ENCODE results near the gene EHMT1. TPM values are rescaled to one million over a fixed set of nuclear protein-coding genes. Genes with fewer than 3 reads are reported as not detected.

EHMT1 gene
- total RNA-seq, 1 donor: 43.6 TPM

- H3K4me3 ChIP-seq (ENCODE audit: low read depth, low read length): no peak overlapping the region
- DNase-seq (ENCODE audit: low read depth): peak; percentile 87
- TF ChIP-seq, protein P1, sequence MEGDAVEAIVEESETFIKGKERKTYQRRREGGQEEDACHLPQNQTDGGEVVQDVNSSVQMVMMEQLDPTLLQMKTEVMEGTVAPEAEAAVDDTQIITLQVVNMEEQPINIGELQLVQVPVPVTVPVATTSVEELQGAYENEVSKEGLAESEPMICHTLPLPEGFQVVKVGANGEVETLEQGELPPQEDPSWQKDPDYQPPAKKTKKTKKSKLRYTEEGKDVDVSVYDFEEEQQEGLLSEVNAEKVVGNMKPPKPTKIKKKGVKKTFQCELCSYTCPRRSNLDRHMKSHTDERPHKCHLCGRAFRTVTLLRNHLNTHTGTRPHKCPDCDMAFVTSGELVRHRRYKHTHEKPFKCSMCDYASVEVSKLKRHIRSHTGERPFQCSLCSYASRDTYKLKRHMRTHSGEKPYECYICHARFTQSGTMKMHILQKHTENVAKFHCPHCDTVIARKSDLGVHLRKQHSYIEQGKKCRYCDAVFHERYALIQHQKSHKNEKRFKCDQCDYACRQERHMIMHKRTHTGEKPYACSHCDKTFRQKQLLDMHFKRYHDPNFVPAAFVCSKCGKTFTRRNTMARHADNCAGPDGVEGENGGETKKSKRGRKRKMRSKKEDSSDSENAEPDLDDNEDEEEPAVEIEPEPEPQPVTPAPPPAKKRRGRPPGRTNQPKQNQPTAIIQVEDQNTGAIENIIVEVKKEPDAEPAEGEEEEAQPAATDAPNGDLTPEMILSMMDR (IDR thresholded peaks at IDR 0.05; ENCODE audit: insufficient read depth, low read depth, low read length): peak; percentile 15
Observed at GRCh38 chr9:137685741-137686420, 67.1 kb downstream of the EHMT1 start.

- H3K4me3 ChIP-seq (ENCODE audit: low read depth, low read length): no peak overlapping the region
- TF ChIP-seq, protein P1 (IDR thresholded peaks at IDR 0.05; ENCODE audit: insufficient read depth, low read depth, low read length): no peak
- DNase-seq (ENCODE audit: low read depth): no peak
Observed at GRCh38 chr9:137688261-137688660, 69.5 kb downstream of the EHMT1 start.

DNA sequence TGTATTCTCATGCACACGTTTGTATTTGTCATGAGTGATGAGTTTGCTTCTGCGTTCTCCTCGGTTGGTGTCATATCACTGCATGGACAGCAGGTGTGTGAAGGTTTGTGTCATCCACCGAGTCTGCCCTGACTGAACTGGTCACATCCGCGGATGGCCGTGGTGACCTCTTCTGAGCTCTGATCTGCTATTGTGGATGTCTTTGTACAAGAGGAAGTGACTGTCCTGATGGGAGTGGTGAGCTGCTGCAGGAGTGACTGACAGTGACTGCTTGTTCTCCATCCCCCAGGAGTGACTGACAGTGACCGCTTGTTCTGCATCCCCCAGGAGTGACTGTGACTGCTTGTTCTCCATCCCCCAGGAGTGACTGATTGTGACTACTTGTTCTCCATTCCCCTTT, 69.9 kb downstream of the EHMT1 start:
- no peak for DNase-seq (ENCODE audit: low read depth)
- H3K4me3 ChIP-seq (ENCODE audit: low read depth, low read length): no peak overlapping the region
- TF ChIP-seq, protein P1 (IDR thresholded peaks at IDR 0.05; ENCODE audit: insufficient read depth, low read depth, low read length): no peak

DNA sequence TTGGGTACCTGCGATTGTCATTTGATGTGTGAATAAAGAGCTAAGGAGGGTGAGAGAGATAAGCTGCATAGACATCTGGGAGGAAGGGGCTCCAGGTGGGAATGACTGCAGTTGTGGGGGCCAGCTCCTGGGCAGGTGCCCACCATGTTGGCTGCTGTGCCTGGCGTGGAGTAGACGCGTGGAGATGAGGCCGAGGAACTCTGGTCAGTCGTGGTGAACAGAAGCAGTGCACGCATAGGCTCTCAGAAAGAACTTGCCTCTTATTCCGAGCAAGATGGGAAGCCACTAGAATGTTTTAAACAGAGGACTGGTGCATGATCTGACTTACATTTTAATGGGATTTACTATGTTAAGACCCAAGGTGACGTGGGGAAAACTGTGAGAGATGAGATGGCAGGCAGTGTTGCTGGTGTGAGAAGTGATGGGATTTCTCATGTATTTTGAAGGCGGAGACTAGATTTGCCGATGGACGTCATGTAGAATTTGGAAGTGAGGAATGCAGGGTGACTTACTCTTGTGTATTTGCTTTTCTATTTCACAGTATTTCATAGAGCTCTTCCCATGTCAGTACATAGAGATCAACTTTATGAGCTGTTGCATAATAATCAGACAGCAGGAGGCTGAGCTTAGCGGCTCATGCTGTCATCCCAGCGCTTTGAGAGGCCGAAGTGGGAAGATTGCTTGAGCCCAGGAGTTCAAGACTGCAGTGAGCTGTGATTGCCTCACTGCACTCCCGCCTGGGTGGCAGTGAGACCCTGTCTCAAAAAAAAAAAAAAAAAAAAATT, 71.1 kb downstream of the EHMT1 start:
- peak; percentile 98 for DNase-seq (ENCODE audit: low read depth)

DNA sequence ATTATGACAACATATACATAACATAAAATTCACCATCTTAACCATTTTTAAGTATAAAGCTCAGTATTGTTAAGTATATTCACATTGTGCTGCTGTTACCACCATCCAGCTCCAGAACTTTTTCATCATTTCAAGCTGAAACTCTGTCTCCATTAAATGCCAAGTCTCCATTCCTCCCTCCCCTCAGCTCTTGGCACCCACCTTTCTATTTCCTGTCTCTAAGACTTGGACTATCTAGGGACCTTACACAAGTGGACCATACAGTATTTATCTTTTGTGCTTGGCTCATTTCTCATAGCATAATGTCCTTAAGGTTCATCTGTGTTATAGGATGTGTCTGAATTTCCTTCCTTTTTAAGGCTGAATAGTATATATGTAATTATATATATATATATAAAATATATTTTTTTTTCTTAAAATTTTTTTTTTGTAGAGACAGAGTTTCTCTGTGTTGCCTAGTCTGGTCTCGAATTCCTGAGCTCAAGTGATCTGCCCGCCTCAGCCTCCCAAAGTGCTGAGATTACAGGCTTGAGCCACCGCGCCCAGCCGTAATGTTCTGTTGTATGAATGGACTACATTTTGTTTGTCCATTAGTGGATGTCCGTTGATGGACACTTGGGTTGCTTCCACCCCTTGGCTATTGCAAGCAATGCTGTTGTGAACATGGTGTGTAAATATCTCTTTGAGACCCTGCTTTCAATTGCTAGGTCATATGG, 72.3 kb downstream of the EHMT1 start:
- TF ChIP-seq, protein P1 (IDR thresholded peaks at IDR 0.05; ENCODE audit: insufficient read depth, low read depth, low read length): no peak
- no peak overlapping the region for H3K4me3 ChIP-seq (ENCODE audit: low read depth, low read length)
- no peak for DNase-seq (ENCODE audit: low read depth)

More for the DNA sequence above, 71.1 kb downstream of the EHMT1 start:
- TF ChIP-seq, protein P1 (IDR thresholded peaks at IDR 0.05; ENCODE audit: insufficient read depth, low read depth, low read length): no peak
- no peak overlapping the region for H3K4me3 ChIP-seq (ENCODE audit: low read depth, low read length)

- TF ChIP-seq, protein P1 (IDR thresholded peaks at IDR 0.05; ENCODE audit: insufficient read depth, low read depth, low read length): no peak
- no peak for DNase-seq (ENCODE audit: low read depth)
- no peak overlapping the region for H3K4me3 ChIP-seq (ENCODE audit: low read depth, low read length)
Observed at GRCh38 chr9:137691646-137692351, 73.0 kb downstream of the EHMT1 start.
